ENCODE results near the gene GJA8.
A peak's percentile ranks its signal among the peaks of the same experiment; 100 is the strongest.

The GJA8 gene

DNA sequence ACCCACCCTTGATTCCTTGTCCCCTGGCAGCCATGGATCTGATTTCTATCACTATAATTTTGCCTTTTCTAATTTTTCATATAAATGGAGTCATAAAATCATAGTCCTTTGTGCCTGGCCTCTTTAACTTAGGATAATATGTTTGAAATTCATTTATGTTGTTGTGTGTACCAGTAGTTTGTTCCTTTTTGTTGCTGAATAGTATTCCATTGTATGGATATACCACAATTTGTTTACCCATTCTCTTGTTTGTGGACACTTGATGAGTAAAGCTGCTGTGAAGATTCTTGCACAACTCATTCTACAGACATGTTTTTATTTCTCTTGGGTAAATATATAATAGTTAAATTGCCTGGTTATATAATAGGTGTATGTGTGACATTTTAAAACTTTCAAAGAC, 22.7 kb upstream of the GJA8 start:
- Histone ChIP-seq H3K27ac (ENCODE audit: poor library complexity, severe bottlenecking) (no peak overlapping the region), H3K36me3 (ENCODE audit: low read depth) (no peaks in the 10 kb centered on the region), H3K27me3 (ENCODE audit: insufficient read depth, poor library complexity, severe bottlenecking) (no peaks in the 10 kb centered on the region), H3K9me3 (ENCODE audit: severe bottlenecking) (no peaks in the 10 kb centered on the region), H3K4me3 (ENCODE audit: severe bottlenecking) (no peak overlapping the region), H3K4me1 (ENCODE audit: insufficient read depth, poor library complexity, severe bottlenecking) (no peaks in the 10 kb centered on the region)
- TF ChIP-seq, protein P1, sequence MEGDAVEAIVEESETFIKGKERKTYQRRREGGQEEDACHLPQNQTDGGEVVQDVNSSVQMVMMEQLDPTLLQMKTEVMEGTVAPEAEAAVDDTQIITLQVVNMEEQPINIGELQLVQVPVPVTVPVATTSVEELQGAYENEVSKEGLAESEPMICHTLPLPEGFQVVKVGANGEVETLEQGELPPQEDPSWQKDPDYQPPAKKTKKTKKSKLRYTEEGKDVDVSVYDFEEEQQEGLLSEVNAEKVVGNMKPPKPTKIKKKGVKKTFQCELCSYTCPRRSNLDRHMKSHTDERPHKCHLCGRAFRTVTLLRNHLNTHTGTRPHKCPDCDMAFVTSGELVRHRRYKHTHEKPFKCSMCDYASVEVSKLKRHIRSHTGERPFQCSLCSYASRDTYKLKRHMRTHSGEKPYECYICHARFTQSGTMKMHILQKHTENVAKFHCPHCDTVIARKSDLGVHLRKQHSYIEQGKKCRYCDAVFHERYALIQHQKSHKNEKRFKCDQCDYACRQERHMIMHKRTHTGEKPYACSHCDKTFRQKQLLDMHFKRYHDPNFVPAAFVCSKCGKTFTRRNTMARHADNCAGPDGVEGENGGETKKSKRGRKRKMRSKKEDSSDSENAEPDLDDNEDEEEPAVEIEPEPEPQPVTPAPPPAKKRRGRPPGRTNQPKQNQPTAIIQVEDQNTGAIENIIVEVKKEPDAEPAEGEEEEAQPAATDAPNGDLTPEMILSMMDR (IDR thresholded peaks at IDR 0.05; ENCODE audit: poor library complexity, severe bottlenecking): no peak
- no peak for DNase-seq (ENCODE audit: low spot score)
- ATAC-seq (ENCODE audit: low read depth): no peak

- ATAC-seq (ENCODE audit: low read depth) (no peak), DNase-seq (ENCODE audit: low spot score) (no peak)
- Histone ChIP-seq H3K27ac (ENCODE audit: poor library complexity, severe bottlenecking) (no peak overlapping the region), H3K9me3 (ENCODE audit: severe bottlenecking) (no peaks in the 10 kb centered on the region), H3K27me3 (ENCODE audit: insufficient read depth, poor library complexity, severe bottlenecking) (no peaks in the 10 kb centered on the region), H3K4me3 (ENCODE audit: severe bottlenecking) (no peak overlapping the region), H3K36me3 (ENCODE audit: low read depth) (no peaks in the 10 kb centered on the region), H3K4me1 (ENCODE audit: insufficient read depth, poor library complexity, severe bottlenecking) (no peaks in the 10 kb centered on the region)
- TF ChIP-seq, protein P1 (IDR thresholded peaks at IDR 0.05; ENCODE audit: poor library complexity, severe bottlenecking): no peak
Observed at GRCh38 chr1:147882535-147882934, 20.1 kb upstream of the GJA8 start.

GRCh38 chr1:147890177-147890790, 12.3 kb upstream of the GJA8 start:
- TF ChIP-seq, protein P1 (IDR thresholded peaks at IDR 0.05; ENCODE audit: poor library complexity, severe bottlenecking): peak; percentile 86
- Histone ChIP-seq H3K27ac (ENCODE audit: poor library complexity, severe bottlenecking) (no peak overlapping the region), H3K36me3 (ENCODE audit: low read depth) (no peaks in the 10 kb centered on the region), H3K4me3 (ENCODE audit: severe bottlenecking) (no peak overlapping the region), H3K9me3 (ENCODE audit: severe bottlenecking) (no peaks in the 10 kb centered on the region), H3K27me3 (ENCODE audit: insufficient read depth, poor library complexity, severe bottlenecking) (no peaks in the 10 kb centered on the region), H3K4me1 (ENCODE audit: insufficient read depth, poor library complexity, severe bottlenecking) (peaks cover 4% of the 10 kb centered on the region)
- peak; percentile 75 for DNase-seq (ENCODE audit: low spot score)
- ATAC-seq (ENCODE audit: low read depth): peak; percentile 95

GRCh38 chr1:147891088-147891487, 11.5 kb upstream of the GJA8 start:
- Histone ChIP-seq H3K27me3 (ENCODE audit: insufficient read depth, poor library complexity, severe bottlenecking) (no peaks in the 10 kb centered on the region), H3K36me3 (ENCODE audit: low read depth) (no peaks in the 10 kb centered on the region), H3K27ac (ENCODE audit: poor library complexity, severe bottlenecking) (no peak overlapping the region), H3K9me3 (ENCODE audit: severe bottlenecking) (no peaks in the 10 kb centered on the region), H3K4me1 (ENCODE audit: insufficient read depth, poor library complexity, severe bottlenecking) (peaks cover 4% of the 10 kb centered on the region), H3K4me3 (ENCODE audit: severe bottlenecking) (no peak overlapping the region)
- TF ChIP-seq, protein P1 (IDR thresholded peaks at IDR 0.05; ENCODE audit: poor library complexity, severe bottlenecking): no peak
- no peak for DNase-seq (ENCODE audit: low spot score)
- ATAC-seq (ENCODE audit: low read depth): no peak

DNA sequence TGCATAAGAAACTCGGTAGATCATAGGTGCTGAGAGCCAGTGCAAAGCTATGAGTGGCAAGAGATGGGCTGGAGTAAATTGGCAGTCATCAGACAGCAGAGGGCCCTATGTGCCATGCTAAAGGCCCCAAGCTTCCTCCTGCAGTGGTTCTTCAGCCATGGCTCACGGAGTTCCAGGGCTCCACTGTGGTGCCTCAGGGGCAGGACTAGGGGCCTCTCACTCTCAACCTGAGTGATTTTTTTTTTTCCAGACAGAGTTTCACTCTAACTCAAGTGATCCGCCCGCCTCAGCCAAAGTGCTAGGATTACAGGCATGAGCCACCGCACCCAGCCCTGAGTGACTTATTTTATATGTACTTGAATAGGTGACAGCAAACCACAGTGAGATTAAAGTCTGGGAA, 10.4 kb upstream of the GJA8 start:
- DNase-seq (ENCODE audit: low spot score): no peak
- TF ChIP-seq, protein P1 (IDR thresholded peaks at IDR 0.05; ENCODE audit: poor library complexity, severe bottlenecking): no peak

More for the DNA sequence above, 10.4 kb upstream of the GJA8 start:
- ATAC-seq (ENCODE audit: low read depth): no peak; the same call in 2 of the 3 replicates
- H3K4me1 ChIP-seq (ENCODE audit: insufficient read depth, poor library complexity, severe bottlenecking): peaks cover 11% of the 10 kb centered on the region
- no peaks in the 10 kb centered on the region for H3K36me3 ChIP-seq (ENCODE audit: low read depth)
- no peak overlapping the region for H3K27ac ChIP-seq (ENCODE audit: poor library complexity, severe bottlenecking)
- H3K27me3 ChIP-seq (ENCODE audit: insufficient read depth, poor library complexity, severe bottlenecking): no peaks in the 10 kb centered on the region
- no peaks in the 10 kb centered on the region for H3K9me3 ChIP-seq (ENCODE audit: severe bottlenecking)
- no peak overlapping the region for H3K4me3 ChIP-seq (ENCODE audit: severe bottlenecking)

Measured in RWPE2 (cell line).